ENCODE results near the gene FNTB.

Gene FNTB

GRCh38 chr14:64986648-64987437 is at the start of gene FNTB:
FNTB (plus strand) TSS chr14:64986895; CDS start chr14:64986954, 59 bp downstream.
- peak; percentile 76 for DNase-seq (ENCODE audit: low spot score)

GRCh38 chr14:64937171-64937820 is 49.4 kb upstream of the FNTB start:
- DNase-seq (ENCODE audit: low spot score): no peak

DNA sequence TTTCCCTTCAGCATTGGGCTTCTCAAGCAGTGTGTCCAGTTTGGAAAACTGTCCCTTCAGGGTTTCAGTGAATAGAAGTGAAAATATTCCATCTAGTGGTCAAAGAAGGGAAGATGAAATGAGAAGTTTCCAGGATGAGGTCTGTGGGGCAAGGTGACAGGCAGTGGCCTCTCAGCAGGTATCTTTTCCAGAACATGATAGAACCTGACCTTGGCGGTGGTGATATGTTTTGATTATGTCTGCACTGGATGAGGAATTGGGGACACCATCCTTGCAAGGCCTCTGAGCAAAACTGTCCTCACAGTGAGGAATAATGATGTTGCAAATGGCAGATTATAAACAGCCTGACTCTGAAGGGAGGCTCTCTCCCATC is 48.9 kb upstream of the FNTB start:
- DNase-seq (ENCODE audit: low spot score): no peak

DNA sequence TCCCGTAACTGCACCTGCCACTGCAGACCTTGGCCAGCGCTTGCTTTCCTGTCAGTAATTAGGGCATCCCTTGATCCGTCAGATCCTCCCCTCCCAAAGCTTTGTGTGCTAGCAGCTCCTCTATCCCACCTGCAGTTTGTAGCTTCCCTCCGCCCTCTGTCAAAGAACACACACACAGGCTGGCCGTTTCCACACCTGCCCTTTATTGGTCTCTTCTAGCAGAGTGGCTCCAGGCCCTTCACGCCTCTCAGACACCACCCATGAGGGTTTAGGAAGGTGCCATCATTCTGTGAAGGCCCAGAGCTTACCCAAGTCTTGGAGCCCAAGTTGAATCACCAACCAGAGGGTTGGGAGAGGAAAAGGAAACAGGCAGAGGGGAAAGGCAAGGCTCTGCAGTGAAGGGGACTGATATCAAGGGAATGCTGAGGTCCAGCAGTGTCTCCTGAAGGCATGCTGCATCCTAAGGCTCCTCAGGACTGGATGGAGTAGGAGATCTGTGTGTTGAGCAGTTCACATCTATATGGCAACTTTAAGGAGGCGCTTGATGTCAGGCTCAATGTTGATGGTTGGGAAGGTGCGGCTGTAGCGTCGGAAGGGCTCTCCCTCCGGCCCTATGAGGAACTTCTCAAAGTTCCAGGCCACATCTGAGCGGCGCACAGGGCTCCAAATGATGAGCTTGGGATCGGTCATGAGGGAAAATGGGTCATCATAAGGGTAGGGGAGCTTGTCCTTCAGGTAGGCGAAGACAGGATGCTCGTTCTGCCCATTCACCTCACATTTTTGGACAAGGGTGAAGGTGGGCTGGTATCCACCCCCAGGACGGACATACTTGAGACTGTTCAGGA is 47.5 kb upstream of the FNTB start:
- no peak for DNase-seq (ENCODE audit: low spot score)

DNA sequence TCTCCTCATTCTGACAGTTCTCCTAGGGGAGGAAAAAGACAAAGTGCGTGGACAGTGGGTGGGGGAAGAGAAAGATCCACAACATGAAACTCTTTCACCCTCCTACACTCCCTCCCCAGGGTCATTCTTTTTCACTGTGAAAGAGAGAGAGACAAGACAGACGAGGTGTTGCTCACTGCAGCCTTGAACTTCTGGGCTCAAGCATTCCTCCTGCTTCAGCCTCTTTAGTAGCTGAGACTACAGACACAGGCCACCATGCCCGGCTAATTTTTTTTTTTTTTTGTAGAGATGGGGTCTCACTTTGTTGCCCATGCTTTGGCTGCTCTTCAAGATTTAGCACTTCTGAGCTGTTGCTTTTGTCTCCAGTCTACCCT is 46.9 kb upstream of the FNTB start:
- DNase-seq (ENCODE audit: low spot score): no peak

- DNase-seq (ENCODE audit: low spot score): no peak
Observed at GRCh38 chr14:64940336-64940910, 46.3 kb upstream of the FNTB start.

DNA sequence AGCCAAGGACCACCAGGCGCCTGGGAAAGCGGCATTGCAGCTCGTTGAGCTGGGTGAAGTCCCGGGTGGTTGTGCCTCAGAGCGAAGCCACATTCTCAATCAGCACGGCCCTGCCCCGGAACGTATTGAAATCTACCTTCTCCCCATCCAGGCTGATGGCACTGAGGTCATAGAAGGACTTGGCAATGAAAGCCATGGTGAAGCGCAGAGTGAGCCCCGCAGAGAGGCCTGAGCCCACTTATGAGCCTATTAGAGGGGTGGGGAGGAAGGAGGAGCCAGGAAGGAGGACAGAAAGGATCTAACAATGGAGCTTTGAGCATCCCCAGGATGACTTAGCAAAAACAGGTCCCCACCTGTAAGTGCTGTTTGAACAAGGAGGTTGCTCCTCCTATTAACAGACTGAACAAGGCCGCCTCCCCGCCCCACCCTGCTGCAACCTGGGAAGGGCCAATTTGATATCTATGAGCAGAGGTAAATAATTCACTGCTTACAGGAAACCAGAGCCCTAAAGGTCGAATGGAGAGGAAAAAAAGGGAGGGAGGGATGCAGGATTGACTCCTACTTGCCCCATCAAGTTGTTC is 44.1 kb upstream of the FNTB start, which contains the start of gene GPX2:
Gene GPX2, minus strand, starts transcription at position 215 of the 581 bp plus-strand sequence. Its CDS starts 19 bp downstream, at position 196.
- DNase-seq (ENCODE audit: low spot score): peak; percentile 43

DNA sequence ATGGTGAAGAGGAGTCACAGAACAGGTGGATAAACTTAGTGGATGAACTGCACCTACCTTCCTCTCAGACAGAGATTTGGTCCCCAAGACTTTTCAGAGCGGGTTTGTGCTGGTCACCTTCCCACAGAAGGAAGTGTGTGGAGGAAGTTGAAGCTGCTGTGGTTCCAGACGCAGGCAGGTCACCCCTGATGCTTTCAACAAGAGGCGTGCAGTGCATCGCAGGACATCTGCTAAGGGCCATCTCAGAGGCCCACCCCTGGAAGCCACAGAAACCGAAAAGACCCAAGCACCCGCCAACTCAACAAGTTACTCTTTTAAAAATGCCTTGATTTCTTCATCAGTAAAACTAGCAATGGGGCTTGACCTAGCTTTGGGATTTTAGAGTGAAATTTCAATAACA is 43.1 kb upstream of the FNTB start:
- no peak for DNase-seq (ENCODE audit: low spot score)

- no peak for DNase-seq (ENCODE audit: low spot score)
Observed at GRCh38 chr14:64944041-64944440, 42.7 kb upstream of the FNTB start.

DNA sequence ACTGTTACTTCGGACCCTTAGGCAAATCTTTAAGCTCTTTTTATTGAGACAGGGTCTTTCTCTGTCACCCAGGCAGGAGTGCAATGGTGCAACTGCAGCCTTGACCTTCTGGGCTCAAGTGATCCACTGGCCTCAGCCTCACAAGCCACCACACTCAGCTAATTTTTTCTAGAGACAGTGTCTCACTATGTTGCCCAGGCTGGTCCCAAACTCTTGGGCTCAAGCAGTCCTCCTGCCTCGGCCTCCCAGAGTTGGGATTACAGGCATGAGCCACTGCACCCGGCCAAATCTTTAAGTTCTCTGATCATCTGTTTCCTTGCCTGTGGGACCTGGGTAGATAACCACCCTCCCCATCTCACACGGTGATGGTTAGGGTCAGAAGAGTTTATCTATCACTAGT is 41.8 kb upstream of the FNTB start:
- DNase-seq (ENCODE audit: low spot score): no peak

DNA sequence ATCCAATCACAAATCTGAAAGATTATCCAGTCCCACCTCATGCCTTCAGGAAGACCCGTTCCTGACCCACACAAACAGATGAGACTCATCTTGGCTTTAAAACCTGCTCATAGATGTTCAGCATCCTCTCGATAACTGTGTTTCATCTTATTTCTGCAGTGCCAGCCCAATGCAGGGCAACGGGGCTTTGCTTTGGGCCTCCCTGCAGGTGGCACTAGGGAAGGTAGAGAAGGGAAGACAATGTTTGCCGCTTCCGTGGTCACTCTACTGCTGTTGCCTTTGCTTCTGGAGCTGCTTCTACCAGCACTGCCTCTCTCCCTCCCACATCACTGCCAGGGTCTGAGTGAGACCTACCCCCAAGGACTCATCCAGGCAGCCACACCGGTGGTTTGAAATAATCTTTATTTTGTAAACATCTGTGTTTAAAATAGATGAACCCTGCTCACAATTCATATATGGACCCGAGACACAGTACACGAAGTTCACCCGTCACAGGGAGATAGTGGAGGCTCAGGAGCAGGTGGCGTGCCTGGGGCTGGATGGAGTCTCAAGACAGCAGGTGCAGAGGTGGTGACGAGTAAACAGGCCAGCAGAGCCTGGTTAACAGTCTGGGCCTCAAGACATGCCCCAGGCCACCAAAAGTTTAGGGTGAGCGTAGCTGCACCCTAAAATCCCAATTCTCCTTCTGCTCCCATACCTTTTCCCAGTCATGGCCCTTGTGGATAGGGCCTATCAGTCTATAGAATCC is 41.1 kb upstream of the FNTB start:
- no peak for DNase-seq (ENCODE audit: low spot score)

GRCh38 chr14:64946310-64947045 is 40.2 kb upstream of the FNTB start:
- no peak for DNase-seq (ENCODE audit: low spot score)

DNA sequence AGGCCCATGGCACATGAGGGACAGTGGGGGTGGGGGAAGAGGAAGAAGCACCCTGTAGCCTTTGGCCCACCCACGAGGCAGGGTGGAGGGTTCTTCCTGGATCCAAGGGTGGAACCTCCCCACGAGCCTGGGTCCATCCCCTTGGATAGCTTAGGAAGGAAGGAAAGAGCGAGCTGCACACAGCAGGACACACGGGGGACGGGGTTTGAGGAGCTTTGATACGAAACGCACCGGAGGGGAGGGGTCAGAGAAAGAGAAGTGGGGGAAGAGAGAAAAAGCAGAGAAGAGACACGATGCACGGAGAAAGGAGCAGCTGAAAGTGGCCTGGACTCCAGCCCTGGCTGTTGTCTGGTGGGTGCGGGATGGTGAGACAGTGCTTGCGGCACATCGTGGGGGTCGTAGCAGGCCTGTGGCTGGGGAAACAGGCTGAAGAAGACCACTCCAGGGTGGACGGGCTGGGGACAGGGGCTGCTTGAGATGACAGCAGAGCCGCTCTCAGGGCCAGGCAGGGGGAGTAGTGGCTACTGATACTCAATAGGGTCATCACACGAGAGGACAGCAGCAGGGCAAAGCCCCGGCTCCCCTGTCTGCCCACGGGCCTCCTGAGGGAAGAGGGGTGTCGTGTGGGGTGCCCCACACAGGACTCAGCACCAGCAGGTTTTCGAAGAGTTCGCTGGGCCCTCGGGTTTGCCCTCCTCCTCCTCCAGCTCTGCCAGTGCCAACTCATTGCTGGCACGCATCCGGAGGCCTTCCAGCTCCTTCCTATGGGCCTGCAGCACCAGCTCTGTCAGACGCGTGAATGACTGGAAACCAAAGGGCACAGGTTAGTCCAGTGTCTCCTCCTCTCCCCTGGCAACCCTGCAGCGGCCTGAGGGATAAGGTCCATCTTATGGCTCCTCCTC is 38.7 kb upstream of the FNTB start:
- DNase-seq (ENCODE audit: low spot score): no peak

DNA sequence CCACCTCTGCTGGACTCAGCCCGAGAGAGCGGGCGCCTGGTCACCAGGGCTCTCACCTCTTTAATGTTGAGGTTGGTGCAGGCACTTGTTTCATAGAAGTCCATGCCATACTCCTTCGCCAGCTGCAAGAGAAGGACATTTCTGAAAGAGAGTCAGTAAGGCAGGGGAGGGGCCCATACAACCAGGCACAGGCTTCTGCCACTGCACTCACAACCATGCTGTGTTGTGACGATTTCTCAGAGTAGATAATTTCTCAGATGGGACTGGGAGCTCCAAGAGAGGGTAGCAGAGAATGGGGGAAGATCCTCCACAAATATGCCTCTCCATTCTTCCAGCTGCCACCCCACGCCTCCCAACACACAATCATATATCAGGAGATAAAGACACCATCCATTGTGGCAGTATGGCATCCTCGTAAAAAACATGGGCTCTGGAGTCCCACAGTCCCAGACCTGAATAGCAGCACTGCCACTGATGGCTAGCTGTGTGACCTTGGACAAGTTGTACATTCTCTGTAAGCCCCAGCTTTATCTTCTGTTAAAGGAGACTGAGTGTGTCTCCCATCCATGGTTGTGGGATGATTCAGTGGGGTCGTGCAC is 38.0 kb upstream of the FNTB start:
- DNase-seq (ENCODE audit: low spot score): no peak

- DNase-seq (ENCODE audit: low spot score): no peak
Observed at GRCh38 chr14:64950889-64951288, 35.8 kb upstream of the FNTB start.

DNA sequence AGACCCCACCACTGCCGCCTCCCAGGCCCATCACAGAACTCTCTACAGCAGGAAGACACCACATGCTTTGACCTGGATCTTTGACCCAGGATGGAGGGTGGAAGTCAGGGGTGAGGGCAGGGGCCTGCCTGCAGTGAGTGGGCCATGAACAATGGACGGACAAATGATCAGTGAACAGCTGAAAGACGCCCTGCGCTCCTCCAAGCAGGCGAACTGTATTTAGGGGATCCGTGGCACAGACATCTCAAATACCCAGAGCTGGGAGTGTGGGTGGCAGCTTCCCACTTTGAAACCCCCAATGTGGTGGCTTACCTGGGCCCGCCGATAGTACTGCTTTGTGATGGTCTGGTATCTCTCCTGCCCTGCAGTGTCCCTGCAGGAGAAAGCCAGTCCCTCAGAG is 35.4 kb upstream of the FNTB start:
- DNase-seq (ENCODE audit: low spot score): no peak

DNA sequence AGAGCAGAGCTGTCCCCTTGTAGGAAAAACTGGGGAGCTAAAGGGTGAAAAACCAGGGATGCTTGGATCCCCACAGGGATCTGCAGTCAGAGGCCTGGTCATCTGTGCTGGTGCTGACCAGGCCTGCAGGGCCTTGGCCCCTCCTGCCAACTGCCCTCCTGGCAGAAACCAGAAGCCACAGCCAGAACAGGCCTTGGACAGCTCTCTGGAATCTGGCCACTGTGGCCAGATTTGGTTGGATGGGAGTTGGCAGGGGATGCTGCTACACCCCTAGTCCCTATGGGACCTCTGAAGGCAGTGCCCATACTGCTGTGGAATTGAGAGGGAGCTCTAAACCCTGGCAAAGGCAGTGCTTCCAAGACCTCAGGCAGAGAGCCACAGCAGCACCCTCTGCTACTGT is 35.0 kb upstream of the FNTB start:
- no peak for DNase-seq (ENCODE audit: low spot score)

- no peak for DNase-seq (ENCODE audit: low spot score)
Observed at GRCh38 chr14:64952598-64953309, 33.9 kb upstream of the FNTB start.

DNA sequence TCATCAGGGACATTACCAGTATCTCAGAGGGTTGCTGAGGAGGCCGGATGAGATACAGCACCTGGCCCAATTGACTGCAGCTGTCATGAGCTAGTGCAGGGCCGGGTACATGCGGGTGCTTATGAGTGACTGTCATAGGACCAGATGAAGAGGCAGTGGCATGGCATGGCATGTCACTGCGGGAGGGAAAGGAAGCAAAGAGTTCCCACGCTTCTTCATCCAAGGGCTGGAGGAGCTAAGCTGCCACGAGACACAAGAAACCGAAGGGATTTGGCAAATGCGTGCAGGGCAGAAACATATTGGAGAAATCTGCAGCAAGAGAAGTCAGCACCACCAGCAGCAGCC is 33.4 kb upstream of the FNTB start:
- no peak for DNase-seq (ENCODE audit: low spot score)
